BJ (cell line): ENCODE results near the gene B4GALT4. TPM values are rescaled to one million over a fixed set of nuclear protein-coding genes. Genes with fewer than 3 reads are reported as not detected.

Experiments
- CTCF ChIA-PET: fragments of 350-600 bp; formaldehyde crosslinking; extraction: SDS; loops from one replicate; lab custom pipeline; 2021; ENCODE audit warnings: antibody characterized with exemption, inconsistent platforms; lab: Yijun Ruan, JAX
- POLR2A ChIA-PET: fragments of 300-600 bp; sonication (Branson Sonifier 250); formaldehyde crosslinking; extraction: SDS; loops from one replicate; lab custom pipeline; 2021; ENCODE audit warnings: antibody characterized with exemption; lab: Charles Lee
- DNase-seq: peaks from one replicate; pipeline ENCODE4 v3.0.0-alpha.2; 2011; ENCODE audit warnings: low read depth
- H3K27me3 ChIP-seq: 2 replicates; pipeline ENCODE4 v1.6.0; 2011; ENCODE audit warnings: low read length; ENCODE audit not compliant: control insufficient read depth, insufficient read depth
- H3K36me3 ChIP-seq: 2 replicates; pipeline ENCODE4 v1.5.1; 2011; ENCODE audit warnings: low read length; ENCODE audit not compliant: control insufficient read depth, insufficient read depth
- H3K4me3 ChIP-seq: 2 replicates; pipeline ENCODE4 v1.5.1; 2011; ENCODE audit warnings: low read depth, mild to moderate bottlenecking, control low read depth, low read length
- CTCF ChIP-seq: IDR thresholded peaks from 2 replicates; pipeline ENCODE4 v1.5.1; 2011; ENCODE audit warnings: low read depth, mild to moderate bottlenecking, control low read depth, inconsistent platforms, low read length, moderate library complexity; ENCODE audit not compliant: insufficient read depth
- polyA plus RNA-seq: library from polyadenylated mRNA; depleted of rRNA; stranded (reverse); fragments of >200 nt; gene quantifications from 2 replicates; pipeline ENCODE4 v1.2.3, GENCODE V29; 2011

B4GALT4 gene
- polyA plus RNA-seq, 1 experiment = 20.9 TPM

DNA sequence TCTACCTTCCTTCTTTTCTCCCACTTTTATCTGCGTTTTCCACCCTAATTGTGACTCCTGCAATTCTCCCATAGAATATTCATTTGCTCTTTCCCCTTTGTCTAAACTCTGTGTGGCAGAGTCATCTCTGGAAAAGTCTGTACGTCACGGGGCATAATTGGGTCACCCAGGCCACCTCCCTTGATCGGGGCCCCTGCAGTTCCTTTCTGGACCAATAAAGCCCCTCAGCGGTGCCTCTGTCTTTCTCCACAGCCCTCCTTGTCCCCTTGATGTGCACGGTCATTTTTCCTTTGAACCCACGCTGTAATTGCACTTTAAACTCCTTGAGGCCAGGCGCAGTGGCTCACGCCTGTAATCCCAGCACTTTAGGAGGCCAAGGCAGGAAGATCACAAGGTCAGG lies 56.6 kb downstream of the B4GALT4 start:
- ChIA-PET CTCF (interaction anchor here (0.7 to 1.4 kb wide), 3 partner anchors 28 to 57 kb away, joined by 3 to 4 read pairs (median 4); partner anchors contain the start of gene TEX55), POLR2A (interaction anchor here (0.6 kb wide), 1 partner anchor 11 kb away, joined by 3 read pairs; no protein-coding TSS in a partner anchor)
- Histone ChIP-seq H3K36me3 (no peaks in the 10 kb centered on the region), H3K27me3 (no peaks in the 10 kb centered on the region), H3K4me3 (no peak overlapping the region)
- no peak for TF ChIP-seq CTCF
- no peak for DNase-seq

DNA sequence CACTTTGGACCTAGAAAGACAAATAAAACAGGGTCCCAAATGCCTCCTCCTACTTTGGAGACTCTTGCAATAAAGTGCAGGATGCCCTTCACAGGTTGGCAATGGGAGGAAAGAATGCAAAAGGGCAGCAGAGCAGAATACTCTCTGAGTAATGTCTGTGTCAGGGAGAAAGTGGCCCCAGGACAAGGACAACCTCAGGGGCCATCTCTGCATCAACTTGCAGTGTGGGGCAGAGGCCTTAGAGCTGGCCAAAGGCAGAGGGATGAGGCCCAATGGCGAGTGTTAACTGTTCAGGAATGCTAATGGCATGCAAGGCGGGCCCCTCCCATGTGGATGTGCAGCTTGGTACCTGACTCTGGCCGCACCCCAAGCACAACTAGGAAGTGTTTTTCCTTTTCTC lies 58.9 kb downstream of the B4GALT4 start:
- H3K4me3 ChIP-seq = no peak overlapping the region
- no peaks in the 10 kb centered on the region for H3K27me3 ChIP-seq
- DNase-seq = no peak
- POLR2A ChIA-PET = no interaction called here
- CTCF ChIA-PET = no interaction called here
- no peak for TF ChIP-seq CTCF
- H3K36me3 ChIP-seq = no peaks in the 10 kb centered on the region

- Histone ChIP-seq H3K36me3 (no peaks in the 10 kb centered on the region), H3K27me3 (no peaks in the 10 kb centered on the region), H3K4me3 (no peak overlapping the region)
- ChIA-PET POLR2A (no interaction called here), CTCF (no interaction called here)
- TF ChIP-seq CTCF = no peak
- DNase-seq = no peak
These were observed 63.4 kb downstream of the B4GALT4 start for GRCh38 chr3:119177321-119177720.

DNA sequence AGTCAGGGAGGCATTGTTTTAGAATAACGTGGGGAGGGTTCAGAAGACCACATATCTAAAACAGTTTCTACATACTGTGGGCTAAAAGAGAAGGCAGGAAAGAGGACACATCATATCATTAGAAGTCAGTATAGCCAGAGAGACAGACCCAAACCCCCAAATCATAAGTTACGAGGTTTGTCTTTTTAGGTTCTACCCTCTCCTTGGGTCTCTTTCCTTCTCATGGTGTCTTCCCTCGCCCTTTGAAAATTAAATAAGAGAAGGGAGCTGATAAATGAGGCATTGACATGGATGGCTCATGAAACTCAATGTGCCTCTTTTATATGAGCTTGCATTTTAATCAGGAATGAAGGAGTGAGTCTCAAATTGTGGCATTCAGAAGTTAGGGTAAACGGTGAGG lies 63.9 kb downstream of the B4GALT4 start:
- no peaks in the 10 kb centered on the region for H3K36me3 ChIP-seq
- TF ChIP-seq CTCF = no peak
- POLR2A ChIA-PET = no interaction called here
- no peak for DNase-seq
- H3K27me3 ChIP-seq = no peaks in the 10 kb centered on the region
- no peak overlapping the region for H3K4me3 ChIP-seq
- CTCF ChIA-PET = no interaction called here

DNA sequence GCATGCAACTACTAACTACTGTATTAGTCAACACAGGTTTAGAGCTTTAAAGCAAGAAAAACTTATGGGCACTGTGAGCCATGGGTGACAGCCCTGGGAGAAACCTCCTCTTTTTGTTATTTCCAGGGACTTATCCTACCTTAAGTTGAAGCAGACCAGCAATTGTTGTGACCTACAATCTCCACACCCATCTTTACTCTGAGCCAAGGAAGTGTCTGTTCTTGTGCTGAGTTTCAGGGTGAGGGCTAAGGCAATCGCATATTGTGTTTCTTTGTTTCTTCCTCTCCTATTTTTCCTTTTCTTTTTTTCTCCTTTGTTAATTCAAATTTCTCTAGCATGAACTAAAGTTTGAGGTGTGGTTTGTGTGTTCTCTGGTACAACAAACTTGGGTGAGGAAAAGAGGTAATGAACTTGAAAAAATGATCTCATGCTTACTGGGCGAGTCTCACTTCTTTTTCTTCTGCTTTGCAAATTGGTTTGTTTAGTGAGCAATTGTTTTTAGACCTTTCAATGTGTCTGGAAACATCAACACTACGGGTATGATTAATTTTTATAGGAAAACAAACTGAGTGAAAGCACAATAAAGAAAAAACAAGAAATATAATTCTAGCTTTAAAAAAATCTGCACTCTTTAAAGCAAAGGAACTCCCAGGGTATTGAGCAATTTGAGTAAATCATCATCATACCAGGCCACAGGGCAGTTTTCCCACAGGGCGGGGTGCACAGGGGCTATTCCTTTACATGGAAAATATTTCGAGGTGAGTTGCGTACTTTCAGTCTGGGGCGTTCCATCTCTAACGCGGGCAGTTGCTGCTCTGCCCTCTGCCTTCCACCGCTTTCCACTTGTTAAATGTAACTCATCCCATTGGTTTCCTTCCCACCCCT lies 64.6 kb downstream of the B4GALT4 start:
- POLR2A ChIA-PET = no interaction called here
- Histone ChIP-seq H3K27me3 (no peaks in the 10 kb centered on the region), H3K4me3 (no peak overlapping the region), H3K36me3 (no peaks in the 10 kb centered on the region)
- CTCF ChIA-PET = no interaction called here
- DNase-seq = no peak
- no peak for TF ChIP-seq CTCF
